OCI-LY1 (cell line): ENCODE results near the gene FBL.
"Not testable (repeated sequence)": the region's sequence is repeated elsewhere in the genome, so short reads cannot be mapped to it uniquely, and the experiment has no call there.

Source experiments
- H2AFZ ChIP-seq: fragments of 200-600 bp; sonication (generic), shearing (Covaris generic); 2 replicates; pipeline ENCODE4 v1.6.0; 2014; ENCODE audit warnings: antibody characterized with exemption, mild to moderate bottlenecking, low read length
- H3F3A ChIP-seq: fragments of 200-600 bp; sonication (generic), shearing (Covaris generic); 2 replicates; pipeline ENCODE4 v1.6.0; 2014; ENCODE audit warnings: mild to moderate bottlenecking, antibody characterized with exemption, low read length, moderate library complexity; ENCODE audit not compliant: insufficient read depth
- H3K27ac ChIP-seq: fragments of 200-600 bp; sonication (generic); 2 replicates; pipeline ENCODE4 v1.5.1; 2014; ENCODE audit warnings: low read length, mixed run types, mild to moderate bottlenecking, low read depth; ENCODE audit not compliant: poor library complexity, severe bottlenecking
- H3K27me3 ChIP-seq: fragments of 200-600 bp; sonication (generic); 2 replicates; pipeline ENCODE4 v1.6.0; 2014; ENCODE audit warnings: antibody characterized with exemption, mild to moderate bottlenecking, low read length, moderate library complexity; ENCODE audit not compliant: insufficient read depth
- H3K36me3 ChIP-seq: fragments of 200-600 bp; sonication (generic); 2 replicates; pipeline ENCODE4 v1.6.1; 2014; ENCODE audit warnings: mild to moderate bottlenecking, antibody characterized with exemption, low read length, moderate library complexity, mixed read lengths; ENCODE audit not compliant: insufficient read depth
- H3K4me1 ChIP-seq: fragments of 200-600 bp; sonication (generic); 2 replicates; pipeline ENCODE4 v1.5.1; 2014; ENCODE audit warnings: mild to moderate bottlenecking, low read length, moderate library complexity; ENCODE audit not compliant: insufficient read depth, severe bottlenecking
- H3K4me2 ChIP-seq: fragments of 200-600 bp; sonication (generic), shearing (Covaris generic); 2 replicates; pipeline ENCODE4 v1.6.1; 2014; ENCODE audit warnings: low read length
- H3K4me3 ChIP-seq: fragments of 200-600 bp; sonication (generic); 2 replicates; pipeline ENCODE4 v1.5.1; 2014; ENCODE audit warnings: low read length, low read depth, mild to moderate bottlenecking, mixed read lengths; ENCODE audit not compliant: poor library complexity, severe bottlenecking
- H3K79me2 ChIP-seq: fragments of 200-600 bp; shearing (Covaris generic); 2 replicates; pipeline ENCODE4 v1.6.1; 2016; ENCODE audit warnings: mixed run types, low read length, mixed read lengths; ENCODE audit not compliant: insufficient read depth
- H3K9ac ChIP-seq: fragments of 200-600 bp; sonication (generic), shearing (Covaris generic); 2 replicates; pipeline ENCODE4 v1.6.1; 2014; ENCODE audit warnings: mild to moderate bottlenecking, low read length, mixed read lengths
- H3K9me2 ChIP-seq: fragments of 200-600 bp; sonication (generic), shearing (Covaris generic); 2 replicates; pipeline ENCODE4 v1.6.1; 2014; ENCODE audit warnings: low read depth, mild to moderate bottlenecking, low read length, mixed read lengths
- H3K9me3 ChIP-seq: fragments of 200-600 bp; shearing (Covaris generic); 2 replicates; pipeline ENCODE4 v1.6.1; 2014; ENCODE audit warnings: low read length, mixed read lengths
- H4K20me1 ChIP-seq: fragments of 200-600 bp; sonication (generic), shearing (Covaris generic); 2 replicates; pipeline ENCODE4 v1.6.0; 2016; ENCODE audit warnings: mild to moderate bottlenecking, low read length; ENCODE audit not compliant: insufficient read depth
- CTCF ChIP-seq: fragments of 200-600 bp; sonication (generic), shearing (Covaris generic); IDR thresholded peaks from 2 replicates; pipeline ENCODE4 v1.5.1; 2017; ENCODE audit warnings: mild to moderate bottlenecking, antibody characterized with exemption, low read length, moderate library complexity, mixed read lengths
- EZH2 ChIP-seq: fragments of 200-600 bp; sonication (generic), shearing (Covaris generic); IDR thresholded peaks from 2 replicates; pipeline ENCODE4 v1.8.0; 2017; ENCODE audit warnings: borderline replicate concordance, mixed run types, mild to moderate bottlenecking, antibody characterized with exemption, low read length, moderate library complexity, mixed read lengths

The FBL gene

GRCh38 chr19:39881495-39882110, 35.4 kb upstream of the FBL start:
- TF ChIP-seq CTCF: peak; percentile 53
- H3K27ac ChIP-seq, H3K4me1 ChIP-seq, H3K4me2 ChIP-seq, H3K9me3 ChIP-seq, H3K36me3 ChIP-seq, H3F3A ChIP-seq, H4K20me1 ChIP-seq, H3K4me3 ChIP-seq, H3K9me2 ChIP-seq, H3K79me2 ChIP-seq, H3K27me3 ChIP-seq, H2AFZ ChIP-seq, H3K9ac ChIP-seq: not testable (repeated sequence)

GRCh38 chr19:39880241-39880640, 34.1 kb upstream of the FBL start:
- not testable (repeated sequence) for H4K20me1 ChIP-seq, H2AFZ ChIP-seq, H3K27me3 ChIP-seq, H3K4me2 ChIP-seq, H3K4me3 ChIP-seq, H3K27ac ChIP-seq, H3F3A ChIP-seq, H3K36me3 ChIP-seq, H3K9ac ChIP-seq, H3K79me2 ChIP-seq, H3K9me2 ChIP-seq, H3K4me1 ChIP-seq, H3K9me3 ChIP-seq

GRCh38 chr19:39879796-39880195, 33.6 kb upstream of the FBL start:
- H3K9ac ChIP-seq, H3K79me2 ChIP-seq, H3K4me1 ChIP-seq, H3K4me3 ChIP-seq, H3K36me3 ChIP-seq, H2AFZ ChIP-seq, H3F3A ChIP-seq, H3K27me3 ChIP-seq, H3K9me3 ChIP-seq, H4K20me1 ChIP-seq, H3K27ac ChIP-seq, H3K4me2 ChIP-seq, H3K9me2 ChIP-seq: not testable (repeated sequence)

- H3K79me2 ChIP-seq, H3K4me3 ChIP-seq, H3F3A ChIP-seq: not testable (repeated sequence)
Measured at GRCh38 chr19:39878866-39879265, 32.7 kb upstream of the FBL start.

GRCh38 chr19:39878398-39878797, 32.2 kb upstream of the FBL start:
- H3K4me3 ChIP-seq: no peak overlapping the region
- no peaks in the 10 kb centered on the region for H3K9me2 ChIP-seq
- no peak overlapping the region for H3K9ac ChIP-seq
- TF ChIP-seq CTCF (no peak), EZH2 (no peak)
- no peaks in the 10 kb centered on the region for H3K79me2 ChIP-seq
- H3K27ac ChIP-seq: no peak overlapping the region
- no peak overlapping the region for H2AFZ ChIP-seq
- no peaks in the 10 kb centered on the region for H3F3A ChIP-seq
- H4K20me1 ChIP-seq: no peaks in the 10 kb centered on the region
- peaks cover 18% of the 10 kb centered on the region; the same call in 1 of the 2 replicates for H3K36me3 ChIP-seq
- H3K27me3 ChIP-seq: no peaks in the 10 kb centered on the region
- no peaks in the 10 kb centered on the region for H3K4me1 ChIP-seq
- H3K4me2 ChIP-seq: no peak overlapping the region
- H3K9me3 ChIP-seq: no peaks in the 10 kb centered on the region

More at GRCh38 chr19:39878866-39879265, 32.7 kb upstream of the FBL start:
- not testable (repeated sequence) for H2AFZ ChIP-seq, H3K9ac ChIP-seq, H3K4me2 ChIP-seq, H3K9me2 ChIP-seq, H3K4me1 ChIP-seq, H3K9me3 ChIP-seq, H3K27me3 ChIP-seq, H3K27ac ChIP-seq, H4K20me1 ChIP-seq
- H3K36me3 ChIP-seq: peaks cover 15% of the 10 kb centered on the region; the same call in 1 of the 2 replicates

GRCh38 chr19:39877982-39878381, 31.8 kb upstream of the FBL start:
- H3K9me3 ChIP-seq, H3K79me2 ChIP-seq, H3K27me3 ChIP-seq, H4K20me1 ChIP-seq, H3K4me1 ChIP-seq, H3K27ac ChIP-seq, H3K9ac ChIP-seq, H3F3A ChIP-seq, H3K9me2 ChIP-seq, H3K4me2 ChIP-seq, H3K4me3 ChIP-seq, H2AFZ ChIP-seq: not testable (repeated sequence)
- peaks cover 20% of the 10 kb centered on the region; the same call in 1 of the 2 replicates for H3K36me3 ChIP-seq
